PC-3 (cell line): ENCODE measurements around the gene MED12L.

Source experiments
- CTCF ChIP-seq: fragments of 300-600 bp; sonication (generic); conservative IDR thresholded peaks from 2 replicates; pipeline ENCODE4 v1.5.1; 2017; ENCODE audit warnings: antibody characterized with exemption, low read depth, mild to moderate bottlenecking, low read length
- EZH2 ChIP-seq: fragments of 300-600 bp; sonication (generic); IDR thresholded peaks from one replicate; pipeline ENCODE4 v1.6.1; 2017; ENCODE audit warnings: antibody characterized with exemption, mild to moderate bottlenecking, low read length; ENCODE audit not compliant: unreplicated experiment
- EZH2phosphoT487 ChIP-seq: fragments of 300-600 bp; sonication (generic); IDR thresholded peaks from 2 replicates; pipeline ENCODE4 v1.6.1; 2018; ENCODE audit warnings: mild to moderate bottlenecking, antibody characterized with exemption, low read length, borderline replicate concordance

GRCh38 chr3:151087648-151088047, 2.2 kb downstream of the MED12L start:
- TF ChIP-seq EZH2 (no peak), CTCF (no peak), EZH2phosphoT487 (no peak)
